HEK293 (cell line): ENCODE measurements around the gene ARHGAP5.

ENCODE experiments used
- HOXC10 ChIP-seq: sonication (generic); formaldehyde crosslinking; IDR thresholded peaks from 2 replicates; pipeline ENCODE4 v1.8.1; 2023; ENCODE audit warnings: mild to moderate bottlenecking, missing genetic modification reagents
- KLF7 ChIP-seq: fragments of 450-650 bp; formaldehyde crosslinking; IDR thresholded peaks from 2 replicates; pipeline ENCODE4 v1.5.1; 2016; ENCODE audit warnings: missing biosample characterization, missing genetic modification characterization, borderline replicate concordance
- SP2 ChIP-seq: fragments of 450-650 bp; formaldehyde crosslinking; IDR thresholded peaks from 2 replicates; pipeline ENCODE4 v1.5.1; 2016; ENCODE audit warnings: missing biosample characterization, missing genetic modification characterization
- TSHZ1 ChIP-seq: fragments of 450-650 bp; formaldehyde crosslinking; IDR thresholded peaks from 2 replicates; pipeline ENCODE4 v1.5.1; 2016; ENCODE audit warnings: missing biosample characterization, missing genetic modification characterization, borderline replicate concordance
- ZBTB1 ChIP-seq: fragments of 450-650 bp; formaldehyde crosslinking; IDR thresholded peaks from 2 replicates; pipeline ENCODE4 v1.5.1; 2016; ENCODE audit warnings: missing biosample characterization, missing genetic modification characterization
- ZFP69B ChIP-seq: fragments of 450-650 bp; formaldehyde crosslinking; IDR thresholded peaks from 2 replicates; pipeline ENCODE4 v1.5.1; 2016; ENCODE audit warnings: missing biosample characterization, missing genetic modification characterization
- ZNF114 ChIP-seq: fragments of 450-650 bp; formaldehyde crosslinking; IDR thresholded peaks from 2 replicates; pipeline ENCODE4 v1.5.0; 2017; ENCODE audit warnings: missing biosample characterization, missing genetic modification characterization
- ZNF138 ChIP-seq: fragments of 450-650 bp; formaldehyde crosslinking; IDR thresholded peaks from 2 replicates; pipeline ENCODE4 v1.5.1; 2016; ENCODE audit warnings: missing biosample characterization, missing genetic modification characterization, borderline replicate concordance
- ZNF140 ChIP-seq: fragments of 450-650 bp; formaldehyde crosslinking; IDR thresholded peaks from 2 replicates; pipeline ENCODE4 v1.5.1; 2016; ENCODE audit warnings: missing biosample characterization, missing genetic modification characterization
- ZNF2 ChIP-seq: fragments of 450-650 bp; formaldehyde crosslinking; IDR thresholded peaks from 2 replicates; pipeline ENCODE4 v1.5.1; 2016; ENCODE audit warnings: missing biosample characterization, missing genetic modification characterization
- ZNF202 ChIP-seq: fragments of 450-650 bp; formaldehyde crosslinking; IDR thresholded peaks from 2 replicates; pipeline ENCODE4 v1.5.1; 2016; ENCODE audit warnings: missing biosample characterization, missing genetic modification characterization, borderline replicate concordance
- ZNF223 ChIP-seq: fragments of 450-650 bp; formaldehyde crosslinking; IDR thresholded peaks from 2 replicates; pipeline ENCODE4 v1.5.1; 2016; ENCODE audit warnings: missing biosample characterization, missing genetic modification characterization
- ZNF23 ChIP-seq: fragments of 450-650 bp; formaldehyde crosslinking; IDR thresholded peaks from 2 replicates; pipeline ENCODE4 v1.5.1; 2016; ENCODE audit warnings: missing biosample characterization, missing genetic modification characterization, borderline replicate concordance
- ZNF239 ChIP-seq: fragments of 450-650 bp; formaldehyde crosslinking; IDR thresholded peaks from 2 replicates; pipeline ENCODE4 v1.5.1; 2016; ENCODE audit warnings: missing biosample characterization, missing genetic modification characterization
- ZNF24 ChIP-seq: fragments of 450-650 bp; formaldehyde crosslinking; IDR thresholded peaks from 2 replicates; pipeline ENCODE4 v1.5.1; 2016; ENCODE audit warnings: missing biosample characterization, missing genetic modification characterization
- ZNF274 ChIP-seq, 2 experiments: fragments of 200-500 bp in 1 of 2; fragments of 450-650 bp in 1 of 2; sonication (Bioruptor generic) in 1 of 2; formaldehyde crosslinking in 1 of 2; IDR thresholded peaks; 2 replicates each; pipeline versions ENCODE4 v1.5.1 to v1.6.1; 2014 to 2016; ENCODE audit warnings: borderline replicate concordance in 1 of 2, inconsistent platforms in 1 of 2, low read length in 1 of 2, missing biosample characterization in 1 of 2, missing genetic modification characterization in 1 of 2
- ZNF324 ChIP-seq: fragments of 450-650 bp; formaldehyde crosslinking; IDR thresholded peaks from 2 replicates; pipeline ENCODE4 v1.5.1; 2016; ENCODE audit warnings: missing biosample characterization, missing genetic modification characterization
- ZNF391 ChIP-seq: fragments of 450-650 bp; formaldehyde crosslinking; IDR thresholded peaks from 2 replicates; pipeline ENCODE4 v1.5.1; 2016; ENCODE audit warnings: low read depth, missing biosample characterization, missing genetic modification characterization, borderline replicate concordance
- ZNF398 ChIP-seq: fragments of 450-650 bp; formaldehyde crosslinking; IDR thresholded peaks from 2 replicates; pipeline ENCODE4 v1.5.1; 2017; ENCODE audit warnings: missing biosample characterization, missing genetic modification characterization
- ZNF513 ChIP-seq: fragments of 450-650 bp; IDR thresholded peaks from 2 replicates; pipeline ENCODE4 v1.5.1; 2018; ENCODE audit warnings: missing biosample characterization, missing genetic modification characterization
- ZNF548 ChIP-seq: fragments of 450-650 bp; formaldehyde crosslinking; IDR thresholded peaks from 2 replicates; pipeline ENCODE4 v1.5.1; 2016; ENCODE audit warnings: missing biosample characterization, missing genetic modification characterization
- ZNF558 ChIP-seq: fragments of 450-650 bp; formaldehyde crosslinking; IDR thresholded peaks from 2 replicates; pipeline ENCODE4 v1.5.1; 2016; ENCODE audit warnings: missing biosample characterization, missing genetic modification characterization
- ZNF561 ChIP-seq: fragments of 450-650 bp; IDR thresholded peaks from 2 replicates; pipeline ENCODE4 v1.5.1; 2018; ENCODE audit warnings: missing biosample characterization, missing genetic modification characterization, borderline replicate concordance
- ZNF600 ChIP-seq: fragments of 450-650 bp; formaldehyde crosslinking; IDR thresholded peaks from 2 replicates; pipeline ENCODE4 v1.5.1; 2016; ENCODE audit warnings: missing biosample characterization, missing genetic modification characterization
- ZNF658 ChIP-seq: fragments of 450-650 bp; formaldehyde crosslinking; IDR thresholded peaks from 2 replicates; pipeline ENCODE4; 2016; ENCODE audit warnings: missing biosample characterization, missing genetic modification characterization
- ZNF692 ChIP-seq: fragments of 450-650 bp; formaldehyde crosslinking; IDR thresholded peaks from 2 replicates; pipeline ENCODE4 v1.5.1; 2016; ENCODE audit warnings: missing biosample characterization, missing genetic modification characterization
- TF ChIP-seq, protein P1 (sequence below): fragments of 450-650 bp; formaldehyde crosslinking; IDR thresholded peaks from 2 replicates; pipeline ENCODE4 v1.5.1; 2016; ENCODE audit warnings: missing biosample characterization, missing genetic modification characterization
- TF ChIP-seq, protein P2 (sequence below): fragments of 450-650 bp; formaldehyde crosslinking; IDR thresholded peaks from 2 replicates; pipeline ENCODE4 v1.5.1; 2016; ENCODE audit warnings: missing biosample characterization, missing genetic modification characterization

The ARHGAP5 gene

GRCh38 chr14:32201816-32202490 lies 124.8 kb downstream of the ARHGAP5 start, which contains the start of gene RNU6-7 (continued):
- no peak; the same call in 1 of the 2 replicates for TF ChIP-seq ZNF692 (tag by site-specific recombination)
- TF ChIP-seq SP2 (tag by site-specific recombination) = no peak
- TF ChIP-seq ZNF274 (IDR thresholded peaks at IDR 0.05; ENCODE audit: low read length) = no peak
- TF ChIP-seq ZNF274 (tag by site-specific recombination; IDR thresholded peaks at IDR 0.05; ENCODE audit: borderline replicate concordance) = no peak
- TF ChIP-seq ZNF548 (tag by site-specific recombination) = no peak
- no peak for TF ChIP-seq ZNF138 (tag by site-specific recombination)
- TF ChIP-seq ZNF202 (tag by site-specific recombination) = no peak
- TF ChIP-seq ZNF513 (tag by site-specific recombination) = no peak
- TF ChIP-seq ZNF324 = peak; percentile 80
- no peak for TF ChIP-seq KLF7 (tag by site-specific recombination)
- no peak for TF ChIP-seq ZNF24 (tag by site-specific recombination)
- TF ChIP-seq, protein P1, sequence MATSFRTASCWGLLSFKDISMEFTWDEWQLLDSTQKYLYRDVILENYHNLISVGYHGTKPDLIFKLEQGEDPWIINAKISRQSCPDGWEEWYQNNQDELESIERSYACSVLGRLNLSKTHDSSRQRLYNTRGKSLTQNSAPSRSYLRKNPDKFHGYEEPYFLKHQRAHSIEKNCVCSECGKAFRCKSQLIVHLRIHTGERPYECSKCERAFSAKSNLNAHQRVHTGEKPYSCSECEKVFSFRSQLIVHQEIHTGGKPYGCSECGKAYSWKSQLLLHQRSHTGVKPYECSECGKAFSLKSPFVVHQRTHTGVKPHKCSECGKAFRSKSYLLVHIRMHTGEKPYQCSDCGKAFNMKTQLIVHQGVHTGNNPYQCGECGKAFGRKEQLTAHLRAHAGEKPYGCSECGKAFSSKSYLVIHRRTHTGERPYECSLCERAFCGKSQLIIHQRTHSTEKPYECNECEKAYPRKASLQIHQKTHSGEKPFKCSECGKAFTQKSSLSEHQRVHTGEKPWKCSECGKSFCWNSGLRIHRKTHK (tag by site-specific recombination) = no peak
- TF ChIP-seq ZNF561 (tag by site-specific recombination) = 0 out of 2 replicates have a peak, but pooled peaks have one; percentile 38
- TF ChIP-seq ZNF223 = no peak
- TF ChIP-seq ZNF391 (tag by site-specific recombination) = no peak
- no peak for TF ChIP-seq ZNF658 (tag by site-specific recombination)
- no peak for TF ChIP-seq HOXC10 (CRISPR knock-in tag)
- TF ChIP-seq ZNF23 (tag by site-specific recombination) = no peak
- no peak for TF ChIP-seq TSHZ1 (tag by site-specific recombination)
- no peak for TF ChIP-seq ZNF140 (tag by site-specific recombination)
- no peak for TF ChIP-seq ZNF114 (tag by site-specific recombination)
- TF ChIP-seq ZFP69B = no peak
- TF ChIP-seq, protein P2, sequence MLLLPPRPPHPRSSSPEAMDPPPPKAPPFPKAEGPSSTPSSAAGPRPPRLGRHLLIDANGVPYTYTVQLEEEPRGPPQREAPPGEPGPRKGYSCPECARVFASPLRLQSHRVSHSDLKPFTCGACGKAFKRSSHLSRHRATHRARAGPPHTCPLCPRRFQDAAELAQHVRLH = no peak
- TF ChIP-seq ZNF600 = peak; percentile 69
- TF ChIP-seq ZNF398 (tag by site-specific recombination) = no peak
- TF ChIP-seq ZBTB1 (tag by site-specific recombination) = peak; percentile 73; the same call in 1 of the 2 replicates
- no peak for TF ChIP-seq ZNF239 (tag by site-specific recombination)
- peak; percentile 53 for TF ChIP-seq ZNF2 (tag by site-specific recombination)
- TF ChIP-seq ZNF558 = peak; percentile 95
